ENCODE measurements around the gene SNX8. TPM values are rescaled to one million over a fixed set of nuclear protein-coding genes. Genes with fewer than 3 reads are reported as not detected.

SNX8 gene
- polyA plus RNA-seq, 1 donor from 2014 or later = 5.7 TPM

GRCh38 chr7:2251841-2252771 is 62.1 kb downstream of the SNX8 start:
- H3F3A ChIP-seq (ENCODE audit: insufficient read depth, low read length, poor library complexity, severe bottlenecking) = no peaks in the 10 kb centered on the region
- H3K9me2 ChIP-seq (ENCODE audit: insufficient read depth, low read length) = no peaks in the 10 kb centered on the region
- no peaks in the 10 kb centered on the region for H4K20me1 ChIP-seq (ENCODE audit: insufficient read depth)
- no peaks in the 10 kb centered on the region for H3K79me2 ChIP-seq (replicated peaks; ENCODE audit: insufficient read depth, low read length)
- H3K9me3 ChIP-seq (ENCODE audit: low read length) = no peaks in the 10 kb centered on the region
- H3K4me3 ChIP-seq (ENCODE audit: low read length) = no peak overlapping the region
- no peak overlapping the region for H2AFZ ChIP-seq (ENCODE audit: low read depth, low read length)
- no peak overlapping the region for H3K27ac ChIP-seq (ENCODE audit: low read length)
- TF ChIP-seq EZH2 (IDR thresholded peaks at IDR 0.05; ENCODE audit: borderline replicate concordance, insufficient read depth, low read length, poor library complexity, severe bottlenecking) = no peak
- TF ChIP-seq RAD21 (conservative IDR thresholded peaks at IDR 0.05) = no peak
- no peak for TF ChIP-seq CTCF (IDR thresholded peaks at IDR 0.05; ENCODE audit: poor library complexity, severe bottlenecking)
- no peak for TF ChIP-seq TAF1 (IDR thresholded peaks at IDR 0.05; ENCODE audit: low read depth)
- TF ChIP-seq REST (IDR thresholded peaks at IDR 0.05; ENCODE audit: borderline replicate concordance) = no peak
- no peak for TF ChIP-seq MXI1 (conservative IDR thresholded peaks at IDR 0.05; ENCODE audit: poor library complexity, severe bottlenecking)
- no peak for TF ChIP-seq POLR2AphosphoS5 (IDR thresholded peaks at IDR 0.05)
- TF ChIP-seq SMC3 (conservative IDR thresholded peaks at IDR 0.05; ENCODE audit: poor library complexity) = no peak
- TF ChIP-seq EP300 (conservative IDR thresholded peaks at IDR 0.05; ENCODE audit: poor library complexity, severe bottlenecking) = no peak
- H3K4me2 ChIP-seq (ENCODE audit: low read length) = no peak overlapping the region
- no peaks in the 10 kb centered on the region for H3K27me3 ChIP-seq (ENCODE audit: insufficient read depth, low read depth, low read length)
- no peaks in the 10 kb centered on the region for H3K36me3 ChIP-seq (ENCODE audit: insufficient read depth, low read length)
- H3K9ac ChIP-seq (ENCODE audit: low read length) = no peak overlapping the region

GRCh38 chr7:2251381-2251780 is 62.9 kb downstream of the SNX8 start:
- Histone ChIP-seq H3K36me3 (ENCODE audit: insufficient read depth, low read length) (no peaks in the 10 kb centered on the region), H3K9me3 (ENCODE audit: low read length) (no peaks in the 10 kb centered on the region), H3K4me2 (ENCODE audit: low read length) (no peak overlapping the region), H2AFZ (ENCODE audit: low read depth, low read length) (no peak overlapping the region), H3K27me3 (ENCODE audit: insufficient read depth, low read depth, low read length) (no peaks in the 10 kb centered on the region), H3K4me3 (ENCODE audit: low read length) (no peak overlapping the region), H3K9ac (ENCODE audit: low read length) (no peak overlapping the region), H3K79me2 (replicated peaks; ENCODE audit: insufficient read depth, low read length) (no peaks in the 10 kb centered on the region), H3K27ac (ENCODE audit: low read length) (no peak overlapping the region), H4K20me1 (ENCODE audit: insufficient read depth) (no peaks in the 10 kb centered on the region), H3K9me2 (ENCODE audit: insufficient read depth, low read length) (no peaks in the 10 kb centered on the region), H3F3A (ENCODE audit: insufficient read depth, low read length, poor library complexity, severe bottlenecking) (no peaks in the 10 kb centered on the region)
- TF ChIP-seq RAD21 (conservative IDR thresholded peaks at IDR 0.05) (no peak), MXI1 (conservative IDR thresholded peaks at IDR 0.05; ENCODE audit: poor library complexity, severe bottlenecking) (no peak), EZH2 (IDR thresholded peaks at IDR 0.05; ENCODE audit: borderline replicate concordance, insufficient read depth, low read length, poor library complexity, severe bottlenecking) (no peak), POLR2AphosphoS5 (IDR thresholded peaks at IDR 0.05) (no peak), REST (IDR thresholded peaks at IDR 0.05; ENCODE audit: borderline replicate concordance) (no peak), CTCF (IDR thresholded peaks at IDR 0.05; ENCODE audit: poor library complexity, severe bottlenecking) (no peak), SMC3 (conservative IDR thresholded peaks at IDR 0.05; ENCODE audit: poor library complexity) (no peak), TAF1 (IDR thresholded peaks at IDR 0.05; ENCODE audit: low read depth) (no peak), EP300 (conservative IDR thresholded peaks at IDR 0.05; ENCODE audit: poor library complexity, severe bottlenecking) (no peak)

All from neural cell (in vitro differentiated cells).